HG03354 (cell line): ENCODE data around the gene CHADL.
"Not testable (repeated sequence)": the region's sequence is repeated elsewhere in the genome, so short reads cannot be mapped to it uniquely, and the experiment has no call there.

Experiments
- ATAC-seq: cut with Tn5 transposase; IDR thresholded peaks from one replicate; pipeline ENCODE4 v1.9.1; 2021; ENCODE audit warnings: mild to moderate bottlenecking; ENCODE audit not compliant: unreplicated experiment, poor library complexity, severe bottlenecking

The CHADL gene

DNA sequence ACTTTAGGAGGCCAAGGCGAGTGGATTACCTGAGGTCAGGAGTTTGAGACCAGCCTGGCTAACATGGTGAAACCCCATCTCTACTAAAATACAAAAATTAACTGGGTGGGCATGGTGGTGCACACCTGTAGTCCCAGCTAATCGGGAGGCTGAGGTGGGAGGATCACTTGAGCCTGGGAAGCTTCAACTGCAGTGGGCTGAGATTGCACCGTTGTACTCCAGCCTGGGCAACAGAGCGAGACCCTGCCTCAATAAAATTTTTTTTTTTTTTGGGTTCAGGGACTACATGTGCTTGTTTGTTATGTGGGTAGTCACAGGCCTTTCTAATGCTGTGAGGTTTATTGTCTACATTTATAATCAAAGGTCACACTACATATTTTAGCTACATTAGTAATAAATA, 19.0 kb upstream of the CHADL start:
- not testable (repeated sequence) for ATAC-seq

DNA sequence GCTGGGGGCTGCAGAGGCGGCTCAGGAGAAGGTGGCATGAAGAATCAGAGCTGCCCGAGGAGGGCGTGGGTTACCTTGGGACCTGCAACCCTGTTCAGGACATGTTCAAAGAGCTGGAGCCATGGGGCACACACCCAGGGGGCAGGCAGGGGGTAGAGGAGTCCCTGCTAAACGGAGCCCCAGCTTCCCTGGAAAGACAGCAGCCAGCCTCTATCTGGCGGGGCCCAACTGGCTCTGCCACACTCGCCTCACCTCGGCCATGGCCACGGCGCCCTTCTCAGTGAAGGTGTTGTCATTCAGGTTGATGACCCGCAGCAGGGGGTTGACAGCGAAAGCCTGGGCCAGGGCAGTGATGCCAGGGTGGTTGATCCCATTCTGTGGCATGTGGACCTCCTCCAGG, 17.0 kb upstream of the CHADL start:
- no peak for ATAC-seq

DNA sequence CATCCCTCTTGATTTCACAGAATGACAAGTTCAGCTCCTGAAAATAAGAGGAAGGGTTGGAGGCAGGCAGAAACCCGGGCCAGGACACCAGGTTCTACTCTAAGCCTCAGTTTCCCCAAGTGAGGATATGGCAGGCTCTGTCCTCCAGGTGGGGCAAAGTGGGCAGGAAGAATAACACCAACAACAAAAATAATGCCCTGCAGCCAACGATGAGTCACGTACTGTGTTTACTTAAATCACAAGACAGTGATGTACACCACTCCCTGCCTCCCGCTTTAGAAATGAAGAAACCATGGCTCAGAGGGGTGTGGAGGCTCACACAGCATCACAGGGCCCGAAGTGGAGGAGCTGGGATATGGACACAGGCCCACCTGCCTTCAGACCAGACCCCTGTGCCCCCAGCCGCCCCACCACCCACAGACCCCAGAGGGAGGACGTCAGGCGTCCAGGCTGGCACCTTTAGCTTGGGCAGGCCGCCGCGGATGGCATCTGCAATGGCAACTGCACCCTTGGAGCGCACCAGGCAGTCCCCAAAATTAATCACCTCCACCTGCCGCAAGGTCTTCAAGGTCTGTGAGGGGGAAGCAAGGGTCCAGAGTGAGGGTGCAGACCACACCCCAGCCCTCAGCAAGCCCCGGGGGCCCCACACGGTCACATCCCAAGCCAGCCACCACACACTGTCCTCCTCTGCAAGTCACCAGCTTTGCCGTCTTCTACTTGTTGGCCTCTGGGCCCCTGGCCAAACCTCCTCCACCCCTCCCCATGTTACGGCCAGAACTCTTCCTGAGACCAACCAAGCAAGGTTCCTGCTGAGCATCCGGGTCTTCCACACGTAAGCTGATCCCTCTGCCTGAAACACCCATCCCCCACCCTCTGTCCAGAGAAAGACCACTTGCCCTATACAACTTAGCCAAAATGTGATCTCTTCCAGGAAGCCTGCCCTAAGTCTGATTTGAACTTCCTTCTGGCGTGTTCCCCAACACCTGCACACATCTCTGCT, 15.8 kb upstream of the CHADL start:
- no peak for ATAC-seq

DNA sequence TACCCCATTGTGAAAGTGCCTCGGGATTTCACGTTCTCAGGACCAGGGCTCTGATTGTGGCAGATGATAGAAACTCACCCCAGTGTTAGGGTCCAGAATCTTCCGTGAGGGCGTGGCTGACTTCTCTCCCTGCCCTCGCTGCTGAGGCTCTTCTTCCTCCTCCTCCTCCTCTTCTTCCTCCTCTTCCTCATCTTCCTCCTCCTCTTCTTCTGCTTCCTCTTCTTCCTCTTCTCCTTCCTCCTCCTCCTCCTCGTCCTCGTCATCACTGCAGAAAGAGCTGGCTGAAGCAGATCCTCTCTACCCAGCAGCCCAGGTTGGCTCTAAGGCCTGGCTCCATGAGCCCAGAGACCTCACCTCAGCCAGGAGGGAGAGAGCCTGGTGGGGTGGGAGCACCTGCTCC, 13.5 kb upstream of the CHADL start:
- no peak for ATAC-seq

DNA sequence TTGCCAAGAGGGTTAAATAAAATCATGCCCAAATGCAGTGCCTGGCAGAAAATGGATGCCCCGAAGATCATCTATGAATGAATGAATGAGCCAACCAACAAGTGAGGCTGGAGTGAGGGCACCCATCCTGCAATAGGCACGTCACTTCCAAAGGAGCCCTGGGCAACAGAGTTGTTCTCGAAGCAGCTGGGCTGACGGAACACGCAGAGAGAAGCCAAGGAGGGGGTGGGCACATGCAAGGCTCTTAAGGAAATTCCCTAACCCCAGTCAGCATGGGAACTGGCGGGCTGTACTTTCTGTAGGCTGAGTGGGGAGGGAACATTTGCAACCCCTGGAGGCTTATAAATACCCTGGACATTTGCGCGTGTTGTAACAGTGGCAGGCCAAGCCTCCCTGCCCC, 11.6 kb upstream of the CHADL start:
- no peak for ATAC-seq

DNA sequence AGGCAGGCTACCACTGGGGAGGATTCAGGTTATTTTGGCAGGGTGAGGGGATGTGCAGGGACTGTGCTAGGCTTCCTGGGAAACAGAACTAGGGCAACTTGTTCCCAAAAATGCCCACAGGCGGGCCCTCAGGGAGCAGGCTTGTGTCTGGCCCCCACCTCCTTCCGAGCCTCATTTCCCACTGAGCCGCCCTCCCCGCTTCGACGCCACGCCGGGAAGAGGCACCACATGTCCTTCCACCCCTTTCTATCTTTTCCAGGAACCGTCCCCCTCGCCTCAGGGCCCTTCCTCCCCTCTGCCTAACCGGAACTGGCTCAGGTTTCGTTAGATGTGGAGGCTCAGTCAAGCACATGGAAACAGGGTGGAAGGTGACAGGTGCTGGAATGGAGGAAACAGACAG, 9.4 kb upstream of the CHADL start:
- no peak for ATAC-seq

DNA sequence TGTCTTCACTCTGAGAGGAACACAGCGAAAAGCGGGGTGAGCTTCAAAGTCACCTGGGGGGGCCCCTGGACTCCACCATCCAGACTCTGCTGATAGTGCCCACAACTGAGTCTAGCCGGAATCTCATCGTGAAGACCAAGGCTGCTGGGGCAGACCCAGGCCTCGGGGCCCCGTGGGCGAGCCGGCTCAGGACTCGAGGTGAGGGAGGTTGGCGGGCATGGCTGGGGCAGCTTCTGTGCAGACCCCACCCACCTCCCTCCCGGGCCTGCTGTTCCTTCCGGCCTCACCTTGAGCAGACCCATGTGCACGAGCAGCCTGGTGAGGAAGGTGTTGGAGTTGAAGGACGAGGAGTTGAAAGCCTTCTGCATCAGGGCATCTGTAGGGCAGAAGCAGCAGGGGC, 8.7 kb upstream of the CHADL start:
- no peak for ATAC-seq

DNA sequence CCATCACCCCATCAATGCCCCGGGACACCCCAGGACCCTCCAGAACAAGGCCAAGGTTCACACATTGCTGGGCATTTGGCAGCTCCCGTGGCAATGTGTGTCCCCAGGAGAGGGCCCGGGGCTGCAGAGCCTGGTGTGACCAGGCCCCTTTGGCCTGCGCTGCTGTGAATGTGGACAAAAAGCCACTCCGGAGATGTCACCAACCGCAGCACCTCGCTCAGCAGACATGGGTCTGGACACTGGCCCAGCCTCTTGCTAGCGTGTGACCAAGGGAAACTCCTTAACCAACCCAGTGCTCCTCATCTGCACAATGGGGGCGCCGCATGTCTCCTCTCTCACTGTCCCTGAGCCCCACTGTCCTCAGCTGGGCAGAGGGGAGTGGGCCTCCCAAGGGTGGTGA, 8.0 kb upstream of the CHADL start:
- no peak for ATAC-seq

DNA sequence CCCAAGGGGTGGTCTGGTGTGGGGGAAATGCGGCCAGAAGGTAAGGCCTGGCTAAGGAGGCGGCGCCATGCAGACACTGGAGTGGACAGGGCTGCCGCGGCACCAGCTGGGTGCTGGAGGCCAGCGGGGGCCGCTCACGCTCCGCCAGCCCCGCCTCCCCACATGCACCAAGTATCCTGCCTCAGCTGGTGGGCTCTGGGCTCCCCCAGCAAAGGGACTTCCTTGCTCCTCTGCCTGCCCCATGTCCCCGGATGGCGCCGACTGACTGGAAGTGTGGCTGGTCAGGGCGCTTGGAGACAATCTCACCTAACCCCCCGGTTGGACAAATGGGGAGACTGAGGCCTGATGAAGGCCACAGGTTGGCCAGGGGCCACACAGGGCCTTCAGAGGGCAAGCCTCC, 7.6 kb upstream of the CHADL start:
- no peak for ATAC-seq

DNA sequence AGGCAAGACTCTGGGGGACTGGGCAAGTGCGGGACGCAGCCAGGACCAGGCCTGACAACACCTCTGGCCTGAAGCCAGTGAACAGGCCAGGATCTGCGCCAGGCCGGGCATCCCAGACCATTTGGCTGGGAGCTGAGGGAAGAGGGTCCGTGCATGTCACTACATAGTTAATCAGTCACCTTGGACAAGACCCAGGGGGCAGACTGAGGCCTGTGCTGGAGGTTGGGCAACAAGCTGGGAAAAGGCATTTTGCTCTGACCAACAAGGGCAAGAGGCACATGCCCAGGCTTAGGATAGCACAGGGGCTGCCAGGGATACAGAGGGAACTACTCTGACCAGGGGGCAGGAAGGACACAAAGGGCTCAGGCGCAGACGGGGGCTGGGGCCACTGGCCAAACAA, 7.0 kb upstream of the CHADL start:
- ATAC-seq: no peak

DNA sequence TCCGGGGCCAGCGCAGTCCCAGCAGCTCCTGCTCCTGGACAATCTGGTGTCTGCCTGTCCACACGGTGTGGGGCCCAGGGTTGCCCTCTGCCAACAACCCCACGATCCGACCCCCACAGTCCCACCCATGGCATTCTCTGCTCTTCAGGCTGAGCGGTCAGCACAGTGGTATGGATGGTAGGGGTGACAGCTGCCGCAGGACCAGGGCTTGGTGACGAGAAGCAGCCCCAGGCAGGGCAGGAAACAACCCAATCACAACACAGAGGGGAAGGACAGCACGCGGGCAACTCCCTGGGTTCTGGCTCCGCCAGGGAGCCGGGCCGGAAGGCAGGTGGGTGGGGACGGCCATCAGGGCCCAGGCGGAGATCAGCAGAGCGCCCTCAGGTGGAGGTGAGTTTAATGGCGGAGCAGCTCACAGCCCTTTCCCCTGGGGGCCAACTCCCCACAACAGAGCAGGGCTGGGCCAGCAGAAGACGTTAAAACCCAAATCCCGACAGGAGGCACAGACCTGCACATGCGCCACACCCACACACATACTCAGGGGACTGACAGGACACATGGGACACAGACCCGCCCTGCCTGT, 5.3 kb upstream of the CHADL start:
- no peak for ATAC-seq

DNA sequence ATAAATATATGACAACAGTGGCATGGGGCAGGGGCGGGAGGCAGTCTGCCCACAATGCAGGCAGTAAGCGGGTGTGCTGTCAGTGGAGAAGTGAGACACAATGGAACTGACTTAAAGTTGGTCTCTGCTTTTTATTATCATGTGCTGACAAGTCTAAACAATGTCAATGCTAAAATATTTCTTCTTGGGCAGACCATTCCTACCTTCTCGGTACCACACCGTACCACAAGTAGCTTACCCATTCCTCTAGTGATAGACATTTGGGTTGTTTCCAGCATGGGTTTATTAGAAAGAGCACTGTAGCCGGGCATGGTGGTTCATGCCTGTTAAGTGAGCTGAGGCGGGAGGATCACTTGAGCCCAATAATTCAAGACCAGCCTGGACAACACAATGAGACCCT, 2.6 kb upstream of the CHADL start:
- ATAC-seq: no peak

DNA sequence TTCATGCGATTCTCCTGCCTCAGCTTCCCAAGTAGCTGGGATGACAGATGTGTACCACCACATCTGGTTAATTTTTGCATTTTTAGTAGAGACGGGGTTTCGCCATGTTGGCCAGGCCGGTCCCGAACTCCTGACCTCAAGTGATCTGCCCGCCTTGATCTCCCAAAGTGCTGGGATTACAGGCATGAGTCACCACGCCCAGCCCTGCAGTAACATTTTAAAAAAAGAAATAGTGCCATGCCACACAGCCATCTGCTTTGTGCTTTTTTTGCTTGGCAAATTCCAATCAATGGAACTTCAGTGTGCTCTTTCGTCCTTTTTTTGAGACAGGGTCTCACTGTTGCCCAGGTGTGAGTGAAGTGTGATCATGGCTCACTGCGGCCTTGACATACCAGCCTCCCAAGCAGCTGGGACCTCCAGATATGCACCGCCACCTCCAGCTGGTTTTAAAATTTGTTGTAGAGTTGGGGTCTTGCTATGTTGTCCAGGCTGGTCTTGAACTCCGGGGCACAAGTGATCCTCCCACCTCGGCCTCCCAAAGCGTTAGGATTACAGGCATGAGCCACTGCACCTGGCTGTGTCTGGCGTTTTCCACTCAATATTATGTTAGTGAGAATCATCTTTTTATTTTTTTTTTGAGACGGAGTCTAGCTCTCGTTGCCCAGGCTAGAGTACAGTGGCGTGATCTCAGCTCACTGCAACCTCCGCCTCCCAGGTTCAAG, 1.8 kb upstream of the CHADL start:
- ATAC-seq: no peak

DNA sequence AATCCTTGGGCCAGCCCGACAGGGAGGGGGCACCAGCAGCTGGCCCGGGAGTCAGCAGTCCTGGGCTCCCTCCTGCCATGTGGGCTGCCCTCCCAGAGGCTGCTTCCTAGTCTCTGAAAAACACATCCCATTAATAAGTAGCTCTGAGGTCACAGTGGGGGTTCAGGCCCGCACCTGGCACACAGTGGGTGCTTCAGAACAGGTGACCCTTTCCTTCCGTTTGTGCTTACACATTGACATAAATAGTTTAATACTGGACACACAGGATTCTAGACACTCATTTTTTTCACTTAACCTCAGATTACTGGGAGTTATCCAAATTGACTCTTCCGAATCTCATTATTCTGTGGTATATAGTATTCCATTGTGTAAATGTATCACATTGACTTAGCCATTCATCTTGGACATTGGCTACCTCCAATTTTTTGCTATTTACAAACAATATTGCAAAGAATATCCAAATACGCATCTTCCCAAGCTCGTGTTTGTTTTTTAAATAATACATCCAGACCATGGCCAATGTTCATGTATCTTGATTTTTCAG, 474 bp upstream of the CHADL start:
- no peak for ATAC-seq

DNA sequence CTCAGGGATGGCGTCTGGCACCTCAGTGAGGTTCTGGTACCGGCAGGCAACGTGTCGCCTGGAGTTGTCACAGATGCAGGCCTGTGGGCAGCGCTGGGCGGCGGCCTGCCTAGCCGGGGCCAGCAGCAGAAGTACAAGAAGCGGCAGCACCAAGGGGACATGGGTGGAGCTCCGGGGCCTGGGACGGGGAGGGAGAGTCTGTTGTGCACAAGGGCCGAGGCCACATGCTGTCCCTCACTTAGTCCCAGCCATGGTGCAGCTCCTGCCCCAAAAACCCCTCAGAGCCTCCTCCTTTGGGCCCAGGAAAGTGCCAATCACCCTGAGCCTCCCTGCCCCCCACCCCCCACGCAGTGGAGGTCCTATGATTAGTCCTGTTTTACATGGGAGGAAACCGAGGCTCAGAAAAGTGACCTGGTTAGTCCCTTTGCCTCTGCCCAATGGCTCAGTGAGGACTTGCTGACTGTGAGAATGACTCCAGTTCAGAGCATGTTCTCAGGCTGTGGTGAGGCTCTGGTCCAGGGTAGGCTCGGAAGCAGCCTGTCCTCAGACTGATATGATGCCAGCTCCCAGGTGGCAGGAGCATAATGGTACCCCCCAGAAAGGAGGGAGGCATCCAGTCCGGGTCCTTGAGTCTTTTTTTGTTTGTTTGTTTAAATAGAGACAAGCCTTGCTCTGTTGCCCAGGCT, 1.1 kb downstream of the CHADL start:
- ATAC-seq: no peak

DNA sequence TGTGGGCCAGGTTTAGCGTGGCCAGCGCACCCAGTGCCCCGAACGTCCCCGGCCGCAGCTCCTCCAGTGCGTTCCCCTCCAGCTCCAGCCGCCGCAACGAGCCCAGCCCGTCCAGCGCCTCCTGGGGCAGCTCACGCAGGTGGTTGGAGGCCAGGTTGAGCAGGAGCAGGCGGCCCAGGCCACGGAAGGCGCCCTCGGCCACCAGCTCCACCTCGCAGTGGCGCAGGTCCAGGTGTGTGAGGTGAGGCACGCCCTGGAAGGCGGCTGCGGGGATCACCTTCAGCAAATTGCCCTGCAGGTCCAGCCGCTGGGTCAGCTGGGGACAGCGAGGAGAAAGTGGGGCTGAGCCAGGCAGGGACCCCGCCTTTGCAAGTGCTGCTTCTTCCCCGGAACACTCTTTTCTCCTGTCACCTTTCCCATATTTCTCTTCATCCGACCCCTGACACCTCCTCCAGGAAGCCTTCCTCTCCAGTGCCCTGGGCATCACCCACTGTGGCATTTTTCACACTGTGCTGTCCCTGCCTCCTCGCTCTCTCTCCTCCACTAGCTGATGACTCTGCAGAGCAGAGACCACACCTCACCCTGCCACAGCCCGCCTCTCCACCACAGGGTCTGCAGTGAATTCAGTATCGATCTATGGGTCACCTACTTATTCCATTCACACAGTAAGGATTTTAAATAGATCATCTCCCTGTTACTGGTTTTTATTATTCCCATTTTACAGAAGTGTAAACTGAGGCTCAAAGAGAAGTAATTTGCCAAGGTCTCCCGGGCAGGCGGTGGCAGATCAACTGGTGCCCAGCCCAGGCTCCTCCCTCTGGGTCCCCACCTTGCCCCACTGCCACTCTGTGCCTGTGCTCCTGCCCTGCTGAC, 1.9 kb downstream of the CHADL start:
- ATAC-seq: no peak

DNA sequence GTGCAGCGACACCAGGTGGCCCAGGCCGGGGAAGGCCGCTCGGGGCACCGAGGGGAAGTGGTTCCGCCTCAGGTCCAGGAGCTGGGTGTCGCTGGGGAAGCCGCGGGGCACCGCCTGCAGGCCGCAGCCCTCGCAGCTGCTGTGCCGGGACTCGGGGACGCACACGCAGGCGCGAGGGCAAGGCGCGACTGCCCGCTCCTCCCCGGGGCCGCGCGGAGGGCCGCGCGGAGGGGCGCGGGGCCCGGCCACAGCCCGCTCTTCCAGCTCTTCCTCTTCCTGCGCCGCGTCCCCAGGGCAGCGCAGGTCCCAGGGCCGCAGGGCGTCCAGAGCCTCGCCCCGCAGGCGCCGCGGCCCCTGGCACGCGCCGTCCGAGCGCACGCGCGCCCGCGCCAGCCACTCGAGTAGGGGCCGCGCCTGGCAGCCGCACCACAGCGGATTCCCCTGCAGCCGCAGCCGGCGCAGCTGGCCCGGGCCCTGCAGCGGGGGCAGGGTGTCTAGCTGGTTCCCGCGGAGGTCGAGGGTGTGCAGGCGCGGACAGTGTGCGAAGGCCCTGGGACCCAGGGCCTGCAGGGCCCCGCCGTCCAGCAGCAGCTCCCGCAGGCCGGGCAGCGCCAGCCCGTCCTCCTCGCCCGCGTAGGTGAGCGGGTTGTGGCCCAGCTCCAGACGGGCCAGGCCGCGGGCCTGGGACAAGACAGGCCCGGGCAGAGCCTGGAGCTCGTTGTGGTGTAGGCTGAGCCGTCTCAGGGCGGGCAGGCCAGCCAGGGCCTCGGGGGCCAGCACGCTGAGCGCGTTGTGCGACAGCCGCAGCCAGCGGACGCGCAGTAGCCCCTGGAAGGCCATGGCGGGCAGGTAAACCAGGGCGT, 2.8 kb downstream of the CHADL start:
- ATAC-seq: peak; percentile 61

DNA sequence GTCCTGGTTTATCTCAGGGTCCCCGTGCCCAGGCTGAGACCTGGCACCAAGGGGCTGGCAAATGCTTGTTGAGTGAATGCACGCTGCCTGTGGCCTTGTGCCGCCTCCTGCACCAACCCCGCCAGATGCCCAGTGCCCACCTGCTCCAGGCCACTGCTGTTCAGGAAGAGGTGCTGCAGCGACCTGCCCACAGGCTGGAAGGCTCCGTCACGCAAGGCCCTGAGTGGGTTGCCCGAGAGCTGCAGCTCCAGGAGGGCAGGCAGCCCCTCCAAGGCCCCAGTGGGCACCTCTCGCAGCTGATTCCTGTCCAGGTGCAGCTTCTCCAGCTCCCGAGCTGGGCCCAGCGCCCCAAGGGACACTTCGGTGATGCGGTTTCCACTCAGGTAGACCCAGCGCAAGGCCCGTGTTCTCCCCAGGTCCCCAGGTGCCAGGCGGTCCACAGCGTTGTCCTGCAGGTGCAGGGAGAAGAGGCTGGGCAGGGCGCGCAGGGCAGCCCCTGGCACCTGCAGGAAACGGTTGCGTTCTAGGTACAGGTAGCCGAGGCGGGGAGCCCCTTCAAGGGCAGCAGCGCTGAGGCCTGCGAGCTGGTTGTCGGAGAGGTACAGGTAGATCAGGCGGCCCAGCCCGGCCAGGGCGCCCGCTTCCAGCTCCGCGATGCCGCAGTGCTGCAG, 3.6 kb downstream of the CHADL start:
- no peak for ATAC-seq
